ENCODE results near the gene CDKN2AIP. TPM values are rescaled to one million over a fixed set of nuclear protein-coding genes. Genes with fewer than 3 reads are reported as not detected.

Gene CDKN2AIP
- total and polyA plus RNA-seq, 12 donors = 8.6 to 24.4 (median 15.2) TPM

GRCh38 chr4:183434264-183434663 lies 10.2 kb upstream of the CDKN2AIP start:
- intact Hi-C loops (cut with DNase I) = no loop called here
- DNase-seq = no peak
- H3K9me3 ChIP-seq (replicated peaks in 1 of 3) = no peaks in the 10 kb centered on the region
- TF ChIP-seq CTCF (IDR thresholded peaks at IDR 0.05) (no peak), POLR2A (IDR thresholded peaks at IDR 0.05) (no peak)
- H3K36me3 ChIP-seq (replicated peaks in 1 of 2) = no peaks in the 10 kb centered on the region
- H3K4me1 ChIP-seq (replicated peaks in 1 of 2) = no peaks in the 10 kb centered on the region
- WGBS, 4 donors = 82 to 90% (median 87%) methylated on average over 15 of the region's 15 CpGs
- H3K4me3 ChIP-seq = no peak overlapping the region
- H3K27ac ChIP-seq = no peak overlapping the region
- H3K27me3 ChIP-seq = no peaks in the 10 kb centered on the region

- intact Hi-C loops (cut with DNase I) = no loop called here
- Histone ChIP-seq H3K4me1 (replicated peaks in 1 of 2) (no peaks in the 10 kb centered on the region), H3K27me3 (no peaks in the 10 kb centered on the region), H3K36me3 (replicated peaks in 1 of 2) (no peaks in the 10 kb centered on the region), H3K9me3 (replicated peaks in 1 of 3) (no peaks in the 10 kb centered on the region), H3K4me3 (no peak overlapping the region), H3K27ac (no peak overlapping the region)
- no peak for TF ChIP-seq POLR2A (IDR thresholded peaks at IDR 0.05)
- no peak for TF ChIP-seq CTCF (IDR thresholded peaks at IDR 0.05)
- DNase-seq = no peak
- 46 to 60% (median 54%) methylated on average over 5 of the region's 5 CpGs for WGBS, 4 donors
Measured at GRCh38 chr4:183434666-183435190, 9.7 kb upstream of the CDKN2AIP start.

GRCh38 chr4:183435803-183436202 lies 8.6 kb upstream of the CDKN2AIP start:
- TF ChIP-seq CTCF (IDR thresholded peaks at IDR 0.05) (no peak), POLR2A (IDR thresholded peaks at IDR 0.05) (no peak)
- intact Hi-C loops (cut with DNase I) = no loop called here
- H3K27ac ChIP-seq = no peak overlapping the region
- 68 to 76% (median 71%) methylated on average over 5 of the region's 5 CpGs for WGBS, 4 donors
- no peak overlapping the region for H3K4me3 ChIP-seq
- no peak for DNase-seq
- H3K9me3 ChIP-seq (replicated peaks in 1 of 3) = no peaks in the 10 kb centered on the region
- H3K27me3 ChIP-seq = no peaks in the 10 kb centered on the region
- no peaks in the 10 kb centered on the region for H3K4me1 ChIP-seq (replicated peaks in 1 of 2)
- no peaks in the 10 kb centered on the region for H3K36me3 ChIP-seq (replicated peaks in 1 of 2)

GRCh38 chr4:183436417-183436816 lies 8.0 kb upstream of the CDKN2AIP start:
- no peak for DNase-seq
- 68 to 84% (median 76%) methylated on average over 5 to 6 of the region's 6 CpGs for WGBS, 4 donors
- intact Hi-C loops (cut with DNase I) = no loop called here
- Histone ChIP-seq H3K27ac (no peak overlapping the region), H3K27me3 (no peaks in the 10 kb centered on the region), H3K9me3 (replicated peaks in 1 of 3) (no peaks in the 10 kb centered on the region), H3K4me1 (replicated peaks in 1 of 2) (no peaks in the 10 kb centered on the region), H3K4me3 (no peak overlapping the region), H3K36me3 (replicated peaks in 1 of 2) (no peaks in the 10 kb centered on the region)
- TF ChIP-seq CTCF (IDR thresholded peaks at IDR 0.05) (no peak), POLR2A (IDR thresholded peaks at IDR 0.05) (no peak)

All from adrenal gland (tissue), 12 donors.